DOHH2 (cell line): ENCODE data around the gene TEKT5.

Experiments used
- H3F3A ChIP-seq: fragments of 200-600 bp; sonication (generic), shearing (Covaris generic); 2 replicates; pipeline ENCODE4 v1.6.0; 2016; ENCODE audit warnings: antibody characterized with exemption, mild to moderate bottlenecking; ENCODE audit not compliant: control insufficient read depth, insufficient read depth
- H3K27ac ChIP-seq: fragments of 200-600 bp; sonication (generic); 2 replicates; pipeline ENCODE4 v1.5.1; 2014; ENCODE audit warnings: low read depth, mild to moderate bottlenecking, low read length, moderate library complexity
- H3K27me3 ChIP-seq: fragments of 200-600 bp; sonication (generic); 2 replicates; pipeline ENCODE4 v1.6.1; 2014; ENCODE audit warnings: mild to moderate bottlenecking, low read length, mixed read lengths; ENCODE audit not compliant: control insufficient read depth
- H3K36me3 ChIP-seq: fragments of 200-600 bp; sonication (generic); 2 replicates; pipeline ENCODE4 v1.6.1; 2014; ENCODE audit warnings: mild to moderate bottlenecking, low read length, moderate library complexity, mixed read lengths; ENCODE audit not compliant: control insufficient read depth
- H3K4me1 ChIP-seq: fragments of 200-600 bp; sonication (generic); 2 replicates; pipeline ENCODE4 v1.6.1; 2014; ENCODE audit warnings: mild to moderate bottlenecking, low read length, mixed read lengths; ENCODE audit not compliant: control insufficient read depth
- H3K4me2 ChIP-seq: fragments of 200-600 bp; sonication (generic); 2 replicates; pipeline ENCODE4 v1.6.0; 2014; ENCODE audit warnings: mild to moderate bottlenecking, low read length, moderate library complexity
- H3K4me3 ChIP-seq: fragments of 200-600 bp; sonication (generic); 2 replicates; pipeline ENCODE4 v1.5.1; 2014; ENCODE audit warnings: mild to moderate bottlenecking, low read length, mixed read lengths
- H3K79me2 ChIP-seq: fragments of 200-600 bp; sonication (generic); 2 replicates; pipeline ENCODE4 v1.6.1; 2014; ENCODE audit warnings: mild to moderate bottlenecking, low read length, mixed read lengths; ENCODE audit not compliant: control insufficient read depth
- H3K9me2 ChIP-seq: fragments of 200-600 bp; sonication (generic); replicated peaks from 2 replicates; pipeline ENCODE4 v1.6.1; 2014; ENCODE audit warnings: mild to moderate bottlenecking, low read length, mixed read lengths; ENCODE audit not compliant: control insufficient read depth
- H3K9me3 ChIP-seq: fragments of 200-600 bp; sonication (generic); 2 replicates; pipeline ENCODE4 v1.6.1; 2014; ENCODE audit warnings: antibody characterized with exemption, low read length, mixed read lengths; ENCODE audit not compliant: control insufficient read depth, insufficient read depth
- H4K20me1 ChIP-seq: fragments of 200-600 bp; sonication (generic); 2 replicates; pipeline ENCODE4 v1.6.0; 2014; ENCODE audit warnings: low read depth, mild to moderate bottlenecking, antibody characterized with exemption, low read length, moderate library complexity; ENCODE audit not compliant: control insufficient read depth, insufficient read depth
- EZH2phosphoT487 ChIP-seq: fragments of 200-600 bp; sonication (generic); IDR thresholded peaks from 2 replicates; pipeline ENCODE4 v1.6.1; 2017; ENCODE audit warnings: borderline replicate concordance, mild to moderate bottlenecking, antibody characterized with exemption, low read length, moderate library complexity, mixed read lengths
- TF ChIP-seq, protein P1 (sequence below): fragments of 200-600 bp; sonication (generic); IDR thresholded peaks from one replicate; pipeline ENCODE4 v1.5.1; 2014; ENCODE audit warnings: antibody characterized with exemption, mild to moderate bottlenecking, low read depth, low read length; ENCODE audit not compliant: poor library complexity, severe bottlenecking

Gene TEKT5

DNA sequence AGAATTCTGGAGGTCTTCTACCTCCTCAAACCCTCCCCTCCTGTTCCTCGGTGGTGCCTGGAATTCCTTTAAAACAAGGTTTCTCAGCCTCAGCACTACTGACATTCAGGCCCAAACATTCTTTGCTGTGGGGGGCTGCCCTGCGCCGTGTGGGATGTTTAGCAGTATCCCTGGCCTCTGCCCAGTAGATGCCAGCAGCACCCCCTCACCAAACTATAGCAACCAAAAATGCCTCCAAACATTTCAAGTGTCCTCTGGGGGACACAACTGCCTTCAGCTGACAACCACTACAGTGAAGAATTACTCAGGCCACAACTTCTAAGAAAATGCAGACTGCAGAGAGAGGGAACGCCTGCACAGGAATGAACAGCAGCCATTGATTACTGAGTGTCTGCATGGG is 28.4 kb downstream of the TEKT5 start:
- Histone ChIP-seq H3K27me3 (no peaks in the 10 kb centered on the region; the same call in 1 of the 2 replicates), H3K36me3 (no peaks in the 10 kb centered on the region), H3K4me2 (no peak overlapping the region), H3K79me2 (no peaks in the 10 kb centered on the region), H4K20me1 (no peaks in the 10 kb centered on the region), H3K4me3 (no peak overlapping the region), H3K27ac (no peak overlapping the region), H3K4me1 (no peaks in the 10 kb centered on the region), H3K9me2 (no peaks in the 10 kb centered on the region), H3K9me3 (no peaks in the 10 kb centered on the region), H3F3A (no peaks in the 10 kb centered on the region)
- no peak for TF ChIP-seq EZH2phosphoT487
- TF ChIP-seq, protein P1, sequence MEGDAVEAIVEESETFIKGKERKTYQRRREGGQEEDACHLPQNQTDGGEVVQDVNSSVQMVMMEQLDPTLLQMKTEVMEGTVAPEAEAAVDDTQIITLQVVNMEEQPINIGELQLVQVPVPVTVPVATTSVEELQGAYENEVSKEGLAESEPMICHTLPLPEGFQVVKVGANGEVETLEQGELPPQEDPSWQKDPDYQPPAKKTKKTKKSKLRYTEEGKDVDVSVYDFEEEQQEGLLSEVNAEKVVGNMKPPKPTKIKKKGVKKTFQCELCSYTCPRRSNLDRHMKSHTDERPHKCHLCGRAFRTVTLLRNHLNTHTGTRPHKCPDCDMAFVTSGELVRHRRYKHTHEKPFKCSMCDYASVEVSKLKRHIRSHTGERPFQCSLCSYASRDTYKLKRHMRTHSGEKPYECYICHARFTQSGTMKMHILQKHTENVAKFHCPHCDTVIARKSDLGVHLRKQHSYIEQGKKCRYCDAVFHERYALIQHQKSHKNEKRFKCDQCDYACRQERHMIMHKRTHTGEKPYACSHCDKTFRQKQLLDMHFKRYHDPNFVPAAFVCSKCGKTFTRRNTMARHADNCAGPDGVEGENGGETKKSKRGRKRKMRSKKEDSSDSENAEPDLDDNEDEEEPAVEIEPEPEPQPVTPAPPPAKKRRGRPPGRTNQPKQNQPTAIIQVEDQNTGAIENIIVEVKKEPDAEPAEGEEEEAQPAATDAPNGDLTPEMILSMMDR = no peak

DNA sequence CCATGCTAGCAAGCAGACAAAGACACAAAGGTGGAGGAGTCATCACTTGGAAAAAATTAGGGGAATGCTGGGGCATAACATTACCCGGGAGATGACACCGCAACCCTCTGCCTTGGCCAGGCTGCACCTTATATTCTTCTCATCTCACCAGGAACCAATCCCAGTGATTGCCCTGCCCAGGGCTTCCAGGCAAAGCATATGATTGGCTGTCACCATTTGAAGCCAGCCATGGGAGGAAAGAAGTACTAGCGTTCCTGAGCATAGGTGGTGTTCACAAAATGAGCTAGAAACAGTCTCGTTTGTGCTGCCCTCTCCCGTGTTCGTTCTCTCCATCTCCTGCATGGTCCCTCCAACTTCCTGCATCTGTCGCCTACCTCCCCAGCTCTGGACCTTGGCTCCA is 29.6 kb downstream of the TEKT5 start:
- no peaks in the 10 kb centered on the region for H3F3A ChIP-seq
- no peak overlapping the region for H3K27ac ChIP-seq
- H3K79me2 ChIP-seq = no peaks in the 10 kb centered on the region
- no peaks in the 10 kb centered on the region for H3K36me3 ChIP-seq
- H3K4me2 ChIP-seq = no peak overlapping the region
- H3K4me3 ChIP-seq = no peak overlapping the region
- TF ChIP-seq, protein P1 = no peak
- TF ChIP-seq EZH2phosphoT487 = no peak
- no peaks in the 10 kb centered on the region for H3K9me3 ChIP-seq
- H3K4me1 ChIP-seq = no peaks in the 10 kb centered on the region
- H3K27me3 ChIP-seq = no peaks in the 10 kb centered on the region; the same call in 1 of the 2 replicates
- no peaks in the 10 kb centered on the region for H3K9me2 ChIP-seq
- no peaks in the 10 kb centered on the region for H4K20me1 ChIP-seq

DNA sequence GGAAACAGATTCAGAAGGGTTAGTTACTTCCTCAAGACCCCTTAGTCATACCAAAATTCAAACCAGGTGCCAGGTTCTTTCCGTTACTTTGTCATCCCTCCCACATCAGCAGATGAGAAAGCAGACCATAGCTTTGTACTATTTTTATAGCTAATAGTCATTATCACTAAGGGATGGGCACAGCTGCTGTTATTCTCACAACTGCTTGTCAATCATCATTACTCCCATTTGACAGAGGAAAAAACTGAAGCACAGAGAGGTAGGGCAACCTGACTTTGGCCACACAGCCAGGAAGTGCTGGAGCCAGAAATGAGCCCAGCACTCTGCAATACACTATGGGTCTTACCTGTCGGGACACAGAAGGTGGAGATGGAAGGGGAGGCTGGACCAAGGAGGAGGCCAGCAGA is 30.0 kb downstream of the TEKT5 start:
- no peaks in the 10 kb centered on the region for H4K20me1 ChIP-seq
- no peak for TF ChIP-seq EZH2phosphoT487
- TF ChIP-seq, protein P1 = no peak
- H3F3A ChIP-seq = no peaks in the 10 kb centered on the region
- H3K4me1 ChIP-seq = no peaks in the 10 kb centered on the region
- H3K4me2 ChIP-seq = no peak overlapping the region
- no peaks in the 10 kb centered on the region for H3K36me3 ChIP-seq
- H3K9me2 ChIP-seq = no peaks in the 10 kb centered on the region
- H3K27ac ChIP-seq = no peak overlapping the region
- no peak overlapping the region for H3K4me3 ChIP-seq
- no peaks in the 10 kb centered on the region for H3K9me3 ChIP-seq
- H3K79me2 ChIP-seq = no peaks in the 10 kb centered on the region
- no peaks in the 10 kb centered on the region; the same call in 1 of the 2 replicates for H3K27me3 ChIP-seq
